ENCODE data around the gene EIF3B.
"Not testable (repeated sequence)": the region's sequence is repeated elsewhere in the genome, so short reads cannot be mapped to it uniquely, and the experiment has no call there.

DNA sequence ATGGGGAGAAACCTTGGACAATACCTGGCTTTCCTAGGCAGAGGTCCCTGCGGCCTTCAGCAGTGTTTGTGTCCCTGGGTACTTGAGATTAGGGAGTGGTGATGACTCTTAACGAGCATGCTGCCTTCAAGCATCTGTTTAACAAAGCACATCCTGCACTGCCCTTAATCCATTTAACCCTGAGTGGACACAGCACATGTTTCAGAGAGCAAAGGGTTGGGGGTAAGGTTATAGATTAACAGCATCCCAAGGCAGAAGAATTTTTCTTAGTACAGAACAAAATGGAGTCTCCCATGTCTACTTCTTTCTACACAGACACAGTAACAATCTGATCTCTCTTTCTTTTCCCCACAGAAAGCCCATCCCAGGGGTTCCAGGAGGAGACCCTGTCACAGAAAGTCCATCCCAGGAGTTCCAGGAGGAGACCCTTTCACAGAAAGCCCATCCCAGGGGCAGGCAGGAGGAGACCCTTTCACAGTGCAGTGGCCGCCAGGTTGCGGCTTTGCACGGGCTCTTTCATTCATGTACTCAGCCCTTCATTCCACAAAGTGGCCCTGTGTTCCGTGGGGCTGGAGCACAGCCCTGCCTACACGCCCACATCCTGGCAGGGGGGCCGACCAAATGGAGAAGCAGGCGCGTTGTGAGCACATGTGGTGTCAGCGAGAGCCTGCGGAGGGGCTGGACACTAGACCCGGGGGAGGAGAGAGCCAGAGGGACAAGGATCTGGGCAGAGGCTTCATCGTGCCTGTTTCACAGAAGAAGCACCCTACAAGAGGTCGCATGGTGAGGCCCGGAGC lies 35.6 kb downstream of the EIF3B start:
- not testable (repeated sequence) for TF ChIP-seq CTCF (IDR thresholded peaks at IDR 0.05; ENCODE audit: borderline replicate concordance, extremely low read depth, low read length, poor library complexity, severe bottlenecking); EZH2 (IDR thresholded peaks at IDR 0.05; ENCODE audit: borderline replicate concordance, low read depth, low read length, severe bottlenecking)

All from DND-41 (cell line).